ENCODE data around the gene INAFM2.

The INAFM2 gene

GRCh38 chr15:40330368-40330836 is 6.9 kb downstream of the INAFM2 start:
- no peak for DNase-seq

GRCh38 chr15:40331026-40331425 is 7.5 kb downstream of the INAFM2 start:
- DNase-seq: no peak

- DNase-seq: no peak
Observed at GRCh38 chr15:40331637-40332036, 8.1 kb downstream of the INAFM2 start.

- no peak for DNase-seq
Observed at GRCh38 chr15:40332113-40332781, 8.8 kb downstream of the INAFM2 start.

- DNase-seq: no peak
Observed at GRCh38 chr15:40333922-40334492, 10.5 kb downstream of the INAFM2 start.

- DNase-seq: no peak
Observed at GRCh38 chr15:40334541-40334940, 11.0 kb downstream of the INAFM2 start.

- no peak for DNase-seq
Observed at GRCh38 chr15:40334941-40335795, 11.7 kb downstream of the INAFM2 start.

- no peak for DNase-seq
Observed at GRCh38 chr15:40335938-40336743, 12.6 kb downstream of the INAFM2 start.

- DNase-seq: no peak
Observed at GRCh38 chr15:40336744-40337122, 13.2 kb downstream of the INAFM2 start.

- no peak for DNase-seq
Observed at GRCh38 chr15:40337597-40337996, 14.1 kb downstream of the INAFM2 start.

- DNase-seq: peak; percentile 75
Observed at GRCh38 chr15:40338041-40338657, 14.7 kb downstream of the INAFM2 start.

- DNase-seq: peak; percentile 70
Observed at GRCh38 chr15:40338921-40339620, 15.6 kb downstream of the INAFM2 start.

- DNase-seq: no peak
Observed at GRCh38 chr15:40339621-40339945, 16.1 kb downstream of the INAFM2 start.

GRCh38 chr15:40340038-40340739 is 16.7 kb downstream of the INAFM2 start:
- no peak for DNase-seq

GRCh38 chr15:40340740-40341400 is 17.4 kb downstream of the INAFM2 start, which contains the start of gene CCDC9B:
CCDC9B (minus strand) TSS chr15:40340939; CDS start chr15:40340819, 120 bp downstream.
- DNase-seq: no peak

- DNase-seq: no peak
Observed at GRCh38 chr15:40342416-40343320, 19.2 kb downstream of the INAFM2 start.

GRCh38 chr15:40343512-40343911 is 20.0 kb downstream of the INAFM2 start:
- DNase-seq: peak; percentile 64

GRCh38 chr15:40344217-40344616 is 20.7 kb downstream of the INAFM2 start:
- no peak for DNase-seq

- peak; percentile 64 for DNase-seq
Observed at GRCh38 chr15:40344631-40345120, 21.2 kb downstream of the INAFM2 start.

Measured in 8988T (cell line).